HG03196 (cell line): ENCODE measurements around the gene VPREB3.

Experiments
- ATAC-seq: cut with Tn5 transposase; IDR thresholded peaks from one replicate; pipeline ENCODE4 v1.9.1; 2021; ENCODE audit not compliant: unreplicated experiment

Gene VPREB3

GRCh38 chr22:23704062-23704461 lies 50.2 kb downstream of the VPREB3 start:
- no peak for ATAC-seq
